Peyer's patch (tissue), 4 donors: ENCODE data around the gene ZNF613.

ENCODE experiments used
- POLR2A ChIP-seq, 2 donors: fragments of 450-650 bp; IDR thresholded peaks; one replicate each; pipeline ENCODE4 v1.5.1; 2017; ENCODE audit warnings: antibody characterized with exemption in 2 of 2, mild to moderate bottlenecking in 2 of 2, moderate library complexity in 2 of 2
- TF ChIP-seq, protein P1 (sequence below), 6 experiments: fragments of 450-650 bp in 4 of 6; fragments of 200-600 bp in 2 of 6; sonication (generic) in 1 of 6; IDR thresholded peaks; one replicate each; pipeline ENCODE4 v1.5.1; 2017 to 2019; ENCODE audit warnings: antibody characterized with exemption in 6 of 6, mild to moderate bottlenecking in 3 of 6, moderate library complexity in 1 of 6

DNA sequence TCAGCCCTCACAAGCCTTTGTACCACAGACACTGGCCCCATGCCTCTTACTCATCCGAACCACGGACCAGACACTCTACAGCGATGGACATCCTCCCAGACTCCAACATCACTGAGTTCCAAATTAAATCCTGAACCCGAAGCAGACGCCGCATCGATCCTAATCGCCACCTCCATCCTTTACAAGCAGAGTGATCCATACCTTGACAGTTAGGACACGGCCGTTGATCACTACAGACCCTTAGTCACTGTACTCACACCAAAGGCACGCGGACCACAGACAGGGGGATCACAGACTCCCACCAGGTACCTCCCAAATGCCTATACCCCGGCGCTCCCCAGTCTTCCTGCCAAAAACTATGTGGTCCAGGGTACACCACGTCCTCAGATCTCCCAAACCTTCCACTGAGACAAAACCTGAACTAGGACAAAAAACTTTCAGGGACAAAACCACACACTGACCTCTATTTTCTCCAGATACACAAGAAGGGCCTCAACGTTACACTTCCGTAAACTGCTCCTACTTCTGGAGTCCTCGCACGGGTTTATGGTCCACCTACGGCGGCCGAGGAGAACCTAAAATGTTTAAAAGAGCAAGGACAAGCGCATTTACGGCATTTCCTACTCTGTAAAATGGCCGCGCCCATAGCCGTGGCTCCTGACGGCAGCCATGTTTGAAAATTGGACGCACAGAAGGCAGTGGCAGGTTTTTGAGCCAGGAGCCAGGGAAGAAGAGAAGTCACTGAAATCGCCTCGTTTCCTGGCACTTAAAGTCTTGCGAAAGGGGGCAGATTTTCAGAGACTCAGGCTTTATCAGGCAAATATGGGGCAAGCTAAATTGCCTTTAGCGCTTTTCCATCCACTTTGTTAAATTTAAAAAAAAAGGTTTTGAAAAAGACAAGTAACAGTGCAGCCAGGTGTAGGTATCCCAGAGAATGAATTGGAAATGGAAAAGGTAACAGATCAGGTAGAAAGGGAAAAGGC is 59.3 kb downstream of the ZNF613 start, which contains the start of gene ZNF350:
- TF ChIP-seq, protein P1, sequence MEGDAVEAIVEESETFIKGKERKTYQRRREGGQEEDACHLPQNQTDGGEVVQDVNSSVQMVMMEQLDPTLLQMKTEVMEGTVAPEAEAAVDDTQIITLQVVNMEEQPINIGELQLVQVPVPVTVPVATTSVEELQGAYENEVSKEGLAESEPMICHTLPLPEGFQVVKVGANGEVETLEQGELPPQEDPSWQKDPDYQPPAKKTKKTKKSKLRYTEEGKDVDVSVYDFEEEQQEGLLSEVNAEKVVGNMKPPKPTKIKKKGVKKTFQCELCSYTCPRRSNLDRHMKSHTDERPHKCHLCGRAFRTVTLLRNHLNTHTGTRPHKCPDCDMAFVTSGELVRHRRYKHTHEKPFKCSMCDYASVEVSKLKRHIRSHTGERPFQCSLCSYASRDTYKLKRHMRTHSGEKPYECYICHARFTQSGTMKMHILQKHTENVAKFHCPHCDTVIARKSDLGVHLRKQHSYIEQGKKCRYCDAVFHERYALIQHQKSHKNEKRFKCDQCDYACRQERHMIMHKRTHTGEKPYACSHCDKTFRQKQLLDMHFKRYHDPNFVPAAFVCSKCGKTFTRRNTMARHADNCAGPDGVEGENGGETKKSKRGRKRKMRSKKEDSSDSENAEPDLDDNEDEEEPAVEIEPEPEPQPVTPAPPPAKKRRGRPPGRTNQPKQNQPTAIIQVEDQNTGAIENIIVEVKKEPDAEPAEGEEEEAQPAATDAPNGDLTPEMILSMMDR (IDR thresholded peaks at IDR 0.05): no peak
- TF ChIP-seq POLR2A (IDR thresholded peaks at IDR 0.05): peak in 1 of 2 donors; percentile 48
